HepG2 (cell line): ENCODE results near the gene CHRNA3.

Experiments
- ATRX ChIP-seq: sonication (generic); formaldehyde crosslinking; IDR thresholded peaks from 2 replicates; pipeline ENCODE4 v1.4.0; 2020; ENCODE audit warnings: missing genetic modification reagents, borderline replicate concordance
- CTCF ChIP-seq: sonication (generic); formaldehyde crosslinking; IDR thresholded peaks from 2 replicates; pipeline ENCODE4 v1.5.0; 2020; ENCODE audit warnings: mild to moderate bottlenecking, missing genetic modification reagents, moderate library complexity
- EP300 ChIP-seq, 3 experiments: sonication (generic) in 1 of 3; formaldehyde crosslinking in 1 of 3; IDR thresholded peaks; 2 replicates each; pipeline versions ENCODE4 v1.5.1 to v1.6.1; 2011 to 2020; ENCODE audit warnings: low read depth in 2 of 3, low read length in 2 of 3, borderline replicate concordance in 1 of 3, improper control_type of control experiment in 1 of 3, mild to moderate bottlenecking in 1 of 3, missing genetic modification reagents in 1 of 3, moderate library complexity in 1 of 3
- EZH2 ChIP-seq: conservative IDR thresholded peaks from 2 replicates; pipeline ENCODE4 v1.6.1; 2012; ENCODE audit warnings: mild to moderate bottlenecking, low read depth, low read length, moderate library complexity
- PHF5A ChIP-seq: IDR thresholded peaks from one replicate; pipeline ENCODE4 v1.6.1; 2018; ENCODE audit warnings: low read depth, missing genetic modification reagents; ENCODE audit not compliant: unreplicated experiment
- SP4 ChIP-seq: sonication (generic); formaldehyde crosslinking; IDR thresholded peaks from 2 replicates; pipeline ENCODE4 v1.8.1; 2023; ENCODE audit warnings: mild to moderate bottlenecking, missing genetic modification reagents
- ZFP1 ChIP-seq: IDR thresholded peaks from 2 replicates; pipeline ENCODE4 v1.6.1; 2016
- ZNF17 ChIP-seq: sonication (generic); formaldehyde crosslinking; IDR thresholded peaks from 2 replicates; pipeline ENCODE4 v1.5.0; 2020; ENCODE audit warnings: mild to moderate bottlenecking, missing genetic modification reagents
- ZNF251 ChIP-seq: sonication (generic); formaldehyde crosslinking; IDR thresholded peaks from 2 replicates; pipeline ENCODE4 v1.9.0; 2021; ENCODE audit warnings: mild to moderate bottlenecking, missing genetic modification reagents
- ZNF484 ChIP-seq: sonication (generic); formaldehyde crosslinking; IDR thresholded peaks from 2 replicates; pipeline ENCODE4 v1.5.1; 2020; ENCODE audit warnings: mild to moderate bottlenecking, low read depth, missing genetic modification reagents, borderline replicate concordance
- TF ChIP-seq, protein P1 (sequence below): sonication (generic); formaldehyde crosslinking; IDR thresholded peaks from 2 replicates; pipeline ENCODE4 v1.5.0; 2020; ENCODE audit warnings: mild to moderate bottlenecking, missing genetic modification reagents
- TF ChIP-seq, protein P2 (sequence below), 2 experiments: IDR thresholded peaks; 2 replicates each; pipeline ENCODE4 v1.6.1; 2011 to 2012; ENCODE audit warnings: low read length in 2 of 2, borderline replicate concordance in 1 of 2, low read depth in 1 of 2, mild to moderate bottlenecking in 1 of 2, moderate library complexity in 1 of 2

DNA sequence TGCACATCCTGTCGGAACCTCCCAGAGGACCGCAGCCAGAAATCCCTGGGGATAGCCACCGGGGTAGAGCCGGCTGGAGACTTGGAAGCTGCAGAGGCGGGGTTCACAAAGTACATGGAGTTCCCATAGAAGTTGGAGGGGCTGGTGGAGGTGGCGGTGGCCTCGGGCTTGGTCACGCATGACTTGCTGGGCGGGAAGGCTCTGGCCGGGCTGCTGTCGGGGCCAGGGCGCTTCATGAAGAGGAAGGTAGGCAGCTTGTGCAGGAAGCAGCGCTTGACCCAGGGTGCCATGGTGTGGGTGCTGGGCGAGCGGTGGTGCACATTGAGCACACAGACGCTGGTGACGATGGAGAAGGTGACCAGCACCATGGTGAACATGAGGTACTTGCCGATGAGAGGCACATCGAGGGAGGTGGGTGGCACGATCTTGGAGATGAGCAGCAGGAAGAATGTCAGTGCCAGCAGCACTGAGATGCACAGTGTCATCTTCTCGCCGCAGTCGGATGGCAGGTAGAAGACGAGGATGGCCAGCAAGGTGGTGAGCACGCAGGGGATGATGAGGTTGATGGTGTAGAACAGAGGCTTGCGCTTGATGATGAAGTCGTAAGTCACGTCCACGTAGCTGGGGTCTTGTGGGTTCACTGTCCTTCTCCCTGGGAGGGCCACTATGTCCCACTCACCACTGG lies 8.4 kb upstream of the CHRNA3 start:
- TF ChIP-seq CTCF (CRISPR knock-in tag) (no peak), EP300 (IDR thresholded peaks at IDR 0.05; ENCODE audit: low read depth in 2 of 2, low read length in 2 of 2) (no peak), EP300 (CRISPR knock-in tag; IDR thresholded peaks at IDR 0.05; ENCODE audit: borderline replicate concordance) (no peak), EZH2 (no peak), ZFP1 (CRISPR knock-in tag) (no peak), PHF5A (CRISPR knock-in tag) (no peak), ZNF484 (CRISPR knock-in tag) (no peak), ZNF251 (CRISPR knock-in tag) (no peak), SP4 (no peak), ZNF17 (CRISPR knock-in tag) (no peak), ATRX (no peak)
- TF ChIP-seq, protein P1, sequence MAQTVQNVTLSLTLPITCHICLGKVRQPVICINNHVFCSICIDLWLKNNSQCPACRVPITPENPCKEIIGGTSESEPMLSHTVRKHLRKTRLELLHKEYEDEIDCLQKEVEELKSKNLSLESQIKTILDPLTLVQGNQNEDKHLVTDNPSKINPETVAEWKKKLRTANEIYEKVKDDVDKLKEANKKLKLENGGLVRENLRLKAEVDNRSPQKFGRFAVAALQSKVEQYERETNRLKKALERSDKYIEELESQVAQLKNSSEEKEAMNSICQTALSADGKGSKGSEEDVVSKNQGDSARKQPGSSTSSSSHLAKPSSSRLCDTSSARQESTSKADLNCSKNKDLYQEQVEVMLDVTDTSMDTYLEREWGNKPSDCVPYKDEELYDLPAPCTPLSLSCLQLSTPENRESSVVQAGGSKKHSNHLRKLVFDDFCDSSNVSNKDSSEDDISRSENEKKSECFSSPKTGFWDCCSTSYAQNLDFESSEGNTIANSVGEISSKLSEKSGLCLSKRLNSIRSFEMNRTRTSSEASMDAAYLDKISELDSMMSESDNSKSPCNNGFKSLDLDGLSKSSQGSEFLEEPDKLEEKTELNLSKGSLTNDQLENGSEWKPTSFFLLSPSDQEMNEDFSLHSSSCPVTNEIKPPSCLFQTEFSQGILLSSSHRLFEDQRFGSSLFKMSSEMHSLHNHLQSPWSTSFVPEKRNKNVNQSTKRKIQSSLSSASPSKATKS: no peak
- TF ChIP-seq, protein P2, sequence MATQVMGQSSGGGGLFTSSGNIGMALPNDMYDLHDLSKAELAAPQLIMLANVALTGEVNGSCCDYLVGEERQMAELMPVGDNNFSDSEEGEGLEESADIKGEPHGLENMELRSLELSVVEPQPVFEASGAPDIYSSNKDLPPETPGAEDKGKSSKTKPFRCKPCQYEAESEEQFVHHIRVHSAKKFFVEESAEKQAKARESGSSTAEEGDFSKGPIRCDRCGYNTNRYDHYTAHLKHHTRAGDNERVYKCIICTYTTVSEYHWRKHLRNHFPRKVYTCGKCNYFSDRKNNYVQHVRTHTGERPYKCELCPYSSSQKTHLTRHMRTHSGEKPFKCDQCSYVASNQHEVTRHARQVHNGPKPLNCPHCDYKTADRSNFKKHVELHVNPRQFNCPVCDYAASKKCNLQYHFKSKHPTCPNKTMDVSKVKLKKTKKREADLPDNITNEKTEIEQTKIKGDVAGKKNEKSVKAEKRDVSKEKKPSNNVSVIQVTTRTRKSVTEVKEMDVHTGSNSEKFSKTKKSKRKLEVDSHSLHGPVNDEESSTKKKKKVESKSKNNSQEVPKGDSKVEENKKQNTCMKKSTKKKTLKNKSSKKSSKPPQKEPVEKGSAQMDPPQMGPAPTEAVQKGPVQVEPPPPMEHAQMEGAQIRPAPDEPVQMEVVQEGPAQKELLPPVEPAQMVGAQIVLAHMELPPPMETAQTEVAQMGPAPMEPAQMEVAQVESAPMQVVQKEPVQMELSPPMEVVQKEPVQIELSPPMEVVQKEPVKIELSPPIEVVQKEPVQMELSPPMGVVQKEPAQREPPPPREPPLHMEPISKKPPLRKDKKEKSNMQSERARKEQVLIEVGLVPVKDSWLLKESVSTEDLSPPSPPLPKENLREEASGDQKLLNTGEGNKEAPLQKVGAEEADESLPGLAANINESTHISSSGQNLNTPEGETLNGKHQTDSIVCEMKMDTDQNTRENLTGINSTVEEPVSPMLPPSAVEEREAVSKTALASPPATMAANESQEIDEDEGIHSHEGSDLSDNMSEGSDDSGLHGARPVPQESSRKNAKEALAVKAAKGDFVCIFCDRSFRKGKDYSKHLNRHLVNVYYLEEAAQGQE (IDR thresholded peaks at IDR 0.05; ENCODE audit: borderline replicate concordance in 1 of 2, low read depth in 1 of 2, low read length in 2 of 2): no peak
